A549 (cell line): ENCODE measurements around the gene PHYKPL. TPM values are rescaled to one million over a fixed set of nuclear protein-coding genes. Genes with fewer than 3 reads are reported as not detected.

ENCODE experiments used
- ATAC-seq, 2 experiments: fragments of 200-7000 bp in 1 of 2; fragments of >200 bp in 1 of 2; cut with Nextera tagmentation in 1 of 2; cut with Tn5 transposase in 1 of 2; 3 replicates each; pipeline versions ENCODE4 v1.8.0 to v1.9.1; 2018 to 2020; ENCODE audit warnings: mild to moderate bottlenecking in 1 of 2, moderate library complexity in 1 of 2
- CTCF ChIA-PET: fragments of 300-600 bp; sonication (Branson Sonifier 250); formaldehyde crosslinking; extraction: SDS; loops from one replicate; lab custom pipeline; 2021; ENCODE audit warnings: antibody characterized with exemption, inconsistent platforms; lab: Yijun Ruan, JAX
- POLR2A ChIA-PET: fragments of 350-600 bp; formaldehyde crosslinking; extraction: SDS; loops from one replicate; lab custom pipeline; 2021; ENCODE audit warnings: antibody characterized with exemption, inconsistent platforms; lab: Yijun Ruan, JAX
- DNase-seq, 2 experiments: peaks; one replicate each; pipeline versions ENCODE4 v3.0.0 to v3.0.0-alpha.2; 2011 to 2016; ENCODE audit warnings: low read depth in 1 of 2, low spot score in 1 of 2
- FAIRE-seq: peaks from 2 replicates; lab custom pipeline; 2011; peaks lifted over from hg19 to GRCh38; lab: Jason Lieb, UNC
- H3K27ac ChIP-seq, 2 experiments: fragments of >200 bp; sonication (Bioruptor Twin); formaldehyde crosslinking; 3 replicates each; pipeline ENCODE4 v1.5.1; 2016 to 2017
- H3K4me1 ChIP-seq: fragments of >200 bp; sonication (Bioruptor Twin); formaldehyde crosslinking; 3 replicates; pipeline ENCODE4 v1.6.1; 2016
- H3K4me2 ChIP-seq: fragments of >200 bp; sonication (Bioruptor Twin); formaldehyde crosslinking; 3 replicates; pipeline ENCODE4 v1.6.1; 2016
- H3K4me3 ChIP-seq: fragments of >200 bp; sonication (Bioruptor Twin); formaldehyde crosslinking; 3 replicates; pipeline ENCODE4 v1.5.1; 2016
- H3K9me3 ChIP-seq: fragments of >200 bp; sonication (Bioruptor Twin); formaldehyde crosslinking; 3 replicates; pipeline ENCODE4 v1.6.1; 2016
- BHLHE40 ChIP-seq: IDR thresholded peaks from 2 replicates; pipeline ENCODE4 v1.6.1; 2012; ENCODE audit warnings: low read depth, low read length, inconsistent platforms
- CBX2 ChIP-seq: fragments of 200-600 bp; sonication (generic); IDR thresholded peaks from 2 replicates; pipeline ENCODE4 v1.6.1; 2016; ENCODE audit warnings: low read depth, mild to moderate bottlenecking, borderline replicate concordance
- CBX8 ChIP-seq: fragments of 200-600 bp; sonication (generic); IDR thresholded peaks from 2 replicates; pipeline ENCODE4 v1.6.1; 2016
- CHD2 ChIP-seq: fragments of 150-350 bp; IDR thresholded peaks from 2 replicates; pipeline ENCODE4 v1.6.1; 2014; ENCODE audit warnings: low read length; ENCODE audit not compliant: partially characterized antibody
- CHD4 ChIP-seq: fragments of 200-600 bp; sonication (generic); IDR thresholded peaks from 2 replicates; pipeline ENCODE4 v1.6.1; 2016; ENCODE audit warnings: antibody characterized with exemption, mild to moderate bottlenecking, borderline replicate concordance
- EHF ChIP-seq: fragments of 250-450 bp; sonication (Bioruptor Pico); IDR thresholded peaks from 2 replicates; pipeline ENCODE4 v1.5.0; 2020; ENCODE audit warnings: mild to moderate bottlenecking
- EHMT2 ChIP-seq: fragments of 200-600 bp; sonication (generic); IDR thresholded peaks from 2 replicates; pipeline ENCODE4 v1.6.1; 2016; ENCODE audit warnings: antibody characterized with exemption, low read depth, mild to moderate bottlenecking, moderate library complexity
- ESRRA ChIP-seq: fragments of 150-350 bp; IDR thresholded peaks from 2 replicates; pipeline ENCODE4 v1.6.1; 2014; ENCODE audit warnings: mild to moderate bottlenecking, low read length, borderline replicate concordance
- FOSB ChIP-seq: fragments of 250-450 bp; sonication (Bioruptor Pico); IDR thresholded peaks from 2 replicates; pipeline ENCODE4 v1.5.0; 2020; ENCODE audit warnings: mild to moderate bottlenecking, moderate library complexity
- FOSL2 ChIP-seq, 2 experiments: fragments of 450-650 bp in 1 of 2; fragments of >200 bp in 1 of 2; sonication (Bioruptor Twin) in 1 of 2; formaldehyde crosslinking; IDR thresholded peaks; 2 replicates each; pipeline versions ENCODE4 v1.5.0 to v1.6.1; 2016 to 2020; ENCODE audit warnings: mild to moderate bottlenecking in 1 of 2, moderate library complexity in 1 of 2
- HEYL ChIP-seq: fragments of 250-450 bp; sonication (Bioruptor Pico); IDR thresholded peaks from 2 replicates; pipeline ENCODE4 v1.8.0; 2021; ENCODE audit warnings: mild to moderate bottlenecking, moderate library complexity
- HOXB5 ChIP-seq: fragments of 250-450 bp; sonication (Bioruptor Pico); IDR thresholded peaks from 2 replicates; pipeline ENCODE4 v1.5.0; 2020; ENCODE audit warnings: mild to moderate bottlenecking, moderate library complexity
- KDM1A ChIP-seq: fragments of 200-600 bp; sonication (generic); IDR thresholded peaks from 2 replicates; pipeline ENCODE4 v1.6.1; 2016; ENCODE audit warnings: low read depth, mild to moderate bottlenecking
- MYC ChIP-seq: IDR thresholded peaks from 2 replicates; pipeline ENCODE4 v1.6.1; 2012; ENCODE audit warnings: mild to moderate bottlenecking, inconsistent platforms, low read length, improper control_type of control experiment, borderline replicate concordance
- NFE2L2 ChIP-seq: fragments of 150-350 bp; conservative IDR thresholded peaks from 2 replicates; pipeline ENCODE4 v1.6.1; 2014; ENCODE audit warnings: low read length
- PBX3 ChIP-seq: IDR thresholded peaks from 2 replicates; pipeline ENCODE4 v1.6.1; 2012
- POLR2AphosphoS2 ChIP-seq: conservative IDR thresholded peaks from 2 replicates; pipeline ENCODE4 v1.6.1; 2012; ENCODE audit warnings: low read length, improper control_type of control experiment, inconsistent platforms
- RARB ChIP-seq: fragments of 250-450 bp; sonication (Bioruptor Pico); IDR thresholded peaks from 2 replicates; pipeline ENCODE4 v1.8.0; 2021; ENCODE audit warnings: mild to moderate bottlenecking, moderate library complexity
- RCOR1 ChIP-seq: fragments of 150-350 bp; IDR thresholded peaks from 2 replicates; pipeline ENCODE4 v1.6.1; 2014; ENCODE audit warnings: antibody characterized with exemption, low read length, low read depth
- SMC3 ChIP-seq: fragments of >200 bp; sonication (Bioruptor Twin); formaldehyde crosslinking; IDR thresholded peaks from 3 replicates; pipeline ENCODE4 v1.6.1; 2018; ENCODE audit warnings: inconsistent platforms
- SREBF2 ChIP-seq: fragments of 450-650 bp; IDR thresholded peaks from 2 replicates; pipeline ENCODE4 v1.6.1; 2014; ENCODE audit warnings: mild to moderate bottlenecking, moderate library complexity
- TFCP2L1 ChIP-seq: fragments of 250-450 bp; sonication (Bioruptor Pico); IDR thresholded peaks from 2 replicates; pipeline ENCODE4 v1.5.0; 2021; ENCODE audit warnings: mild to moderate bottlenecking
- TP53 ChIP-seq: fragments of 250-450 bp; sonication (Bioruptor Pico); IDR thresholded peaks from 2 replicates; pipeline ENCODE4 v1.5.0; 2021; ENCODE audit warnings: mild to moderate bottlenecking, moderate library complexity
- ZSCAN20 ChIP-seq: fragments of 250-450 bp; sonication (Bioruptor Pico); IDR thresholded peaks from 2 replicates; pipeline ENCODE4 v1.8.0; 2022; ENCODE audit warnings: mild to moderate bottlenecking, moderate library complexity
- WGBS: methylation state at CpG from one replicate; pipeline ENCODE4 v1.1.6; 2017; ENCODE audit errors: missing lambda C conversion rate; 5-methylcytosine and 5-hydroxymethylcytosine counted together
- polyA plus RNA-seq, 4 experiments: library from polyadenylated mRNA; depleted of rRNA in 3 of 4; stranded (reverse); fragments of >200 nt; fragmentation: RNase III in 1 of 4; extraction: RNeasy Plus Mini Kit Qiagen cat#74134 plus additional on column Dnase treatment in 1 of 4; gene quantifications; 2 replicates in 3 of 4; 3 replicates in 1 of 4; pipeline ENCODE4 v1.2.3, GENCODE V29; 2011 to 2017
- TF ChIP-seq, protein P1 (sequence below): fragments of 250-450 bp; sonication (Bioruptor Pico); IDR thresholded peaks from 2 replicates; pipeline ENCODE4 v1.5.0; 2021; ENCODE audit warnings: mild to moderate bottlenecking, moderate library complexity, borderline replicate concordance

The PHYKPL gene
- polyA plus RNA-seq, 2 of the 4 experiments (the other 2 are of a cell fraction): 13.0 to 21.9 TPM

DNA sequence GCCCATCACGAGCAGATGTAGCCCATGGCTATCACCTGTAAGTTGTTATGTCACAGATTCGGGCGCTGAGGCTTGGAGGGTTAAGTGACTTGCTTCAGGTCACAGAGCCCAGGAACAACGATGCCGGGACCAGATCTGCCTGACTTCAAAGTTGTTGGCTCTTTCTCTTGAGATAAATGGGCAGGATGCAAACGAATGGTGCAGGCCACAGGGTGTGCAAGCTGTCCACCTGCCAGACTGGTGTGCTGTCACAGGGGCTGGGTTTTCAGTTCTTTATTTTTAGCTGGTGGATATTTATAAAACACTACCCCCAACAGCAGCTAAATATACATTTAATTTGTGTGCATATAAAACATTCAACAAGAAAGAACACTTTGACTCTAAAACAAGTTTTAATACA is 17.7 kb upstream of the PHYKPL start (continued):
- TF ChIP-seq RARB (CRISPR knock-in tag) (no peak), SMC3 (no peak), HOXB5 (no peak)

- WGBS: 56% methylated on average over 8 of the region's 13 CpGs
- TF ChIP-seq TFCP2L1: no peak
- TF ChIP-seq, protein P1, sequence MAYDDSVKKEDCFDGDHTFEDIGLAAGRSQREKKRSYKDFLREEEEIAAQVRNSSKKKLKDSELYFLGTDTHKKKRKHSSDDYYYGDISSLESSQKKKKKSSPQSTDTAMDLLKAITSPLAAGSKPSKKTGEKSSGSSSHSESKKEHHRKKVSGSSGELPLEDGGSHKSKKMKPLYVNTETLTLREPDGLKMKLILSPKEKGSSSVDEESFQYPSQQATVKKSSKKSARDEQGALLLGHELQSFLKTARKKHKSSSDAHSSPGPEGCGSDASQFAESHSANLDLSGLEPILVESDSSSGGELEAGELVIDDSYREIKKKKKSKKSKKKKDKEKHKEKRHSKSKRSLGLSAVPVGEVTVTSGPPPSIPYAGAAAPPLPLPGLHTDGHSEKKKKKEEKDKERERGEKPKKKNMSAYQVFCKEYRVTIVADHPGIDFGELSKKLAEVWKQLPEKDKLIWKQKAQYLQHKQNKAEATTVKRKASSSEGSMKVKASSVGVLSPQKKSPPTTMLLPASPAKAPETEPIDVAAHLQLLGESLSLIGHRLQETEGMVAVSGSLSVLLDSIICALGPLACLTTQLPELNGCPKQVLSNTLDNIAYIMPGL: no peak
- TF ChIP-seq NFE2L2: no peak
- no peak for TF ChIP-seq SREBF2
- no peak for TF ChIP-seq CHD2
- TF ChIP-seq RARB (CRISPR knock-in tag): no peak
- no peak for TF ChIP-seq HEYL (CRISPR knock-in tag)
- FAIRE-seq: no peak
- Histone ChIP-seq H3K4me2 (no peak overlapping the region), H3K4me3 (no peak overlapping the region), H3K27ac (no peak overlapping the region), H3K9me3 (no peaks in the 10 kb centered on the region), H3K4me1 (no peaks in the 10 kb centered on the region)
- DNase-seq: no peak
- ChIA-PET POLR2A (no interaction called here), CTCF (no interaction called here)
- ATAC-seq: peak in 1 of 2 experiments; percentile 26; a peak in 2 of 6 replicates
Observed at GRCh38 chr5:178249191-178249989, 16.8 kb upstream of the PHYKPL start.

GRCh38 chr5:178248750-178249149 is 16.1 kb upstream of the PHYKPL start:
- ChIA-PET POLR2A (no interaction called here), CTCF (no interaction called here)

GRCh38 chr5:178247481-178248456 is 15.2 kb upstream of the PHYKPL start:
- Histone ChIP-seq H3K4me3 (no peak overlapping the region), H3K4me2 (no peak overlapping the region), H3K4me1 (no peaks in the 10 kb centered on the region)
- peak in 1 of 2 experiments; percentile 24; a peak in 2 of 6 replicates for ATAC-seq
- FAIRE-seq: no peak
- POLR2A ChIA-PET: no interaction called here
- WGBS: 49% methylated on average over 17 of the region's 24 CpGs
- TF ChIP-seq TP53 (no peak), BHLHE40 (no peak), FOSB (CRISPR knock-in tag) (no peak), FOSL2 (IDR thresholded peaks at IDR 0.05) (no peak), FOSL2 (CRISPR knock-in tag; IDR thresholded peaks at IDR 0.05) (no peak), RARB (CRISPR knock-in tag) (no peak), RCOR1 (no peak), EHMT2 (no peak), CHD2 (no peak), KDM1A (no peak), CBX8 (no peak), CHD4 (no peak), MYC (no peak), CBX2 (no peak), PBX3 (no peak), TFCP2L1 (no peak)
- TF ChIP-seq, protein P1: no peak
- TF ChIP-seq, all 56 proteins: peak for 0
- no peaks in the 10 kb centered on the region for H3K9me3 ChIP-seq
- no peak overlapping the region for H3K27ac ChIP-seq
- CTCF ChIA-PET: no interaction called here
- no peak for DNase-seq

More at GRCh38 chr5:178248750-178249149, 16.1 kb upstream of the PHYKPL start:
- H3K9me3 ChIP-seq: no peaks in the 10 kb centered on the region
- 80% methylated on average over 17 of the region's 18 CpGs for WGBS
- no peak overlapping the region for H3K4me3 ChIP-seq
- H3K4me1 ChIP-seq: no peaks in the 10 kb centered on the region
- DNase-seq: no peak
- ATAC-seq: no peak; a peak in 1 of 6 replicates
- H3K27ac ChIP-seq: no peak overlapping the region
- no peak for TF ChIP-seq POLR2AphosphoS2
- no peak for TF ChIP-seq CBX8
- no peak for TF ChIP-seq EHF
- TF ChIP-seq ESRRA: no peak
- no peak for TF ChIP-seq ZSCAN20 (CRISPR knock-in tag)
- no peak for TF ChIP-seq HEYL (CRISPR knock-in tag)
- no peak for FAIRE-seq
- no peak overlapping the region for H3K4me2 ChIP-seq
